ENCODE results near the gene IGFALS.
A peak's percentile ranks its signal among the peaks of the same experiment; 100 is the strongest.

The IGFALS gene

GRCh38 chr16:1788095-1788707 lies 5.3 kb downstream of the IGFALS start:
- no peak for DNase-seq

GRCh38 chr16:1787322-1788094 lies 6.0 kb downstream of the IGFALS start:
- DNase-seq: no peak

- DNase-seq: no peak
Measured at GRCh38 chr16:1787056-1787321, 6.5 kb downstream of the IGFALS start.

GRCh38 chr16:1786242-1787055 lies 7.1 kb downstream of the IGFALS start:
- DNase-seq: no peak

- no peak for DNase-seq
Measured at GRCh38 chr16:1785846-1786170, 7.7 kb downstream of the IGFALS start.

- no peak for DNase-seq
Measured at GRCh38 chr16:1784977-1785845, 8.3 kb downstream of the IGFALS start.

GRCh38 chr16:1782408-1783264 lies 10.9 kb downstream of the IGFALS start, which contains the start of the genes NUBP2 and SPSB3:
Gene NUBP2, plus strand, starts transcription at chr16:1782960. Its CDS starts 61 bp downstream, at chr16:1783021.
Gene SPSB3, minus strand, starts transcription at chr16:1782571. Its CDS starts 1,088 bp downstream, at chr16:1781483.
- peak; percentile 100 for DNase-seq

GRCh38 chr16:1781758-1782407 lies 11.6 kb downstream of the IGFALS start:
- peak; percentile 51 for DNase-seq

- DNase-seq: no peak
Measured at GRCh38 chr16:1781254-1781653, 12.3 kb downstream of the IGFALS start.

- DNase-seq: no peak
Measured at GRCh38 chr16:1780677-1781072, 12.8 kb downstream of the IGFALS start.

GRCh38 chr16:1779741-1780676 lies 13.5 kb downstream of the IGFALS start:
- DNase-seq: no peak

GRCh38 chr16:1779234-1779701 lies 14.2 kb downstream of the IGFALS start:
- DNase-seq: no peak

- DNase-seq: no peak
Measured at GRCh38 chr16:1778200-1779179, 15.0 kb downstream of the IGFALS start.

- no peak for DNase-seq
Measured at GRCh38 chr16:1777375-1778199, 15.9 kb downstream of the IGFALS start.

GRCh38 chr16:1776991-1777374 lies 16.5 kb downstream of the IGFALS start:
- DNase-seq: no peak

GRCh38 chr16:1776672-1776955 lies 16.9 kb downstream of the IGFALS start:
- DNase-seq: no peak

GRCh38 chr16:1775846-1776671 lies 17.4 kb downstream of the IGFALS start:
- DNase-seq: no peak
